Measurements from ENCODE around the gene HLA-B.
"Not testable (repeated sequence)": the region's sequence is repeated elsewhere in the genome, so short reads cannot be mapped to it uniquely, and the experiment has no call there.

Gene HLA-B

DNA sequence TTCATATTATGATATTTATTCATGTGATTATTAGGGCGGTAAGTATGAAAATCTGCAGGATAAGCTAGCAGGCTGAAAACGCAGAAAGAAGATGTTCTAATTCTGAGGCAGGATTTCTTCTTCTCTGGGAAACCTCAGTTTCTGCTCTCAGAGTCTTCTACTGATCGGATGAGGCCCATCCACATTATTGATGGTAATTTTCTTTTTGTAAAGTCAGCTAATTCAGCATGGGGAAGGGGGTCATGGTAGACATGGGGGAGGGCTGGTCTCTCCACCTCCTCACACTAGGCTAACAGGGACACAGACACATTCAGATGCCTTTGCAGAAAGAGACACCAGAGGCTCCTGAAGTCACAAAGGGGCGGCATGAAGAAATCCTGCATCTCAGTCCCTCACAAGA, 24.7 kb upstream of the HLA-B start:
- DNase-seq, result no peak

DNA sequence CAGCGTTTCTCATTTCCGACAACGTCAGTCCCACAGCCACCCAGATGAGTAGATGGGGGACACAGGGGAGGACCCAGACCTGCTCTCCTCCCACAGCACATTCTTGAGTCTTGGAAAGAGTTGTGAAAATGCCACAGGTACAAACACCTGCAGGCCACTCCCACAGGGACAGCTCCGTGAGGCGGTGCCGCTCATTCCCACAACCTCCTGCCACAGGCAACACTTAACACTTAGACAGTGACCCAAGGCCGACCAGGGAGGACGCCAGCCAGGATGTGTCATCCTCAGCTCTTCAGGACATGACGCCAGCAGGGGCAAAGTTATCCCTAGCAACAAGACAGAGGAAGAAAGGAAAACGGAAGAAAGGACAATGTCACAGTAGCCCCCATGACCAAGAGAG, 22.9 kb upstream of the HLA-B start:
- no peak for DNase-seq

DNA sequence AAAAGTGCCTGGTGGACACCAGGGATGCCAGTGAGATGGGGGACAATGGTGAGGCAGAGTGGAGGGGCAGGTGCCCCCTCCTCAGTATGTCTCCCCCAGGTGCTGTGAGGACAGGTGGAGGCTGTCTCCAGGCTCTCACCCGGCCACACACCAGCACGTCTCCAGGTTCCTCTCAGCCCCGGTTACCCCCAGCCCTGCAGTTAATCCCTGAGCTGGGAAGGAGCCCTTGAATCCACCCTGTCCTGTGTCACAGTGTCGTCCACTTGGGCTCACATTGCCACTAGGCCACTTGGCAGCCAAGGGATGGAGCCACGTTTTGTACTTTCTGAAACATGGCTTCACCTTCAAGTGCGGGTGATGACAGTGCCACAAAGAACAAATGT, 21.7 kb upstream of the HLA-B start:
- no peak for DNase-seq

DNA sequence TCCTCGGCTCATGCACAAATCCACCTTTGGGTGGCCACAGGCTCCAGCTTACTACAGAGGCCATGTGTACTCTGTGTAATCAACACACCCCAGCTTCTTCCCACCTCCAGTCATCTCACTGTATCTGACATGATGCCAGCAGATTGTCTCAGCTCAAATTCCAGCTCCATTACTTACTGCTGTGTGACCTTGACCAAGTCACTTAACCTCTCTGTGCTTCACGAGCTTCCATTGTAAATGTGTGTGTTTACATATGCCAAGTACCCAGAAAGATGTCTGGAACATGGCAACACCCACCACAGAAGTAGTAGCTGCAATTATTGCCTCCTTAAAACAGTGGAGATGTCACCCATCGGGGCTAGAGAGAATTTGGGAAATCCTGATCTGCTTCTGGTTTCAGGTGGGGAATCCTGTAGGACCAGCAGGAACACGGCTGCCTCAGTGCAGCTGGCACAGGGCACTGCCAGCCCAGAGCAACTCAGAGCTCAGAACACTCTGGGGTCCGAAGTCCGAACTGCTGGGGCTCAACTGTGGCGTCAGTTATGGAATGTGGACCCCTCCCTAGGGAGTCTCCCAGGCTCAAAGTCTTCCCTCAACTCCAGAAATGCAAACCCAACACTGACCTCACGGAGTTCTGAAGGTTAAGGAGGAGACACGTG, 21.2 kb upstream of the HLA-B start:
- no peak for DNase-seq

DNA sequence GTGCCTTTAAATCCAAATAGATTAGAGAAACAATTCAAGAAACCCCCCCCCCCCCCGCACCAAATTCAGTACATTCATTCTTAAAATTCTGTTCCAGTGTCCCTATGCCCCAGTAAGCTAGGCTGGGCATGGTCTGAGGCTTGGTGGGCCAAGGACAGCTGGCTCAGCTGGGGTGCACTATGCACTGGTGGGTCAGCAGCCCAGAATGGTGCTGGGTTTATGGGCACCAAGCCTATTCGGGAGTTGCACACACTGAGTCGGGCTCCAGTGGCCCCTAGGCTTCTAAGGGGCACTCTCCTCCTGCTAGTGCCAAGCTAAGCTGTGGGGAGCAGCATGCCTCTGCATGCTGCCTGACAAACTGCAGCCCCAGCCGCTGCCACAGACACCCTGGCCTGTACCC, 20.1 kb upstream of the HLA-B start:
- DNase-seq, result no peak

DNA sequence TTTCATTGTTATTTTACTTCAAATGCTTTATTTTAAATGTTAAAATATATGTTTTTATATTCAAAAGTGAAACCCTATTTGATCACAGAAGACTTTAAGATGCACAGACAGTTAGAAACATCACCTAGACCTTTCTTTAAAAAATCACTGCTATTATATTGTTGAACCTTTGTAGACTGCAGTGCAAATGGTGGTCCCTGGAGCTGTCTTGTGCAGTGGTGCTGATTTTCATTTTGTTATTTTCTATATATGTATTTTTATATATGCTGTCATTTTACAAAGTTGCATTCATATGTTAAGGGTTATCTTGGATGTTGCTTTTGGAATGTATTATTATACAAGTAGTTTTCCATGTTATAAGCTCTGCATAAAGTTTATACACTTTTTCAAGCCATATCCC, 18.7 kb upstream of the HLA-B start:
- no peak for DNase-seq

DNA sequence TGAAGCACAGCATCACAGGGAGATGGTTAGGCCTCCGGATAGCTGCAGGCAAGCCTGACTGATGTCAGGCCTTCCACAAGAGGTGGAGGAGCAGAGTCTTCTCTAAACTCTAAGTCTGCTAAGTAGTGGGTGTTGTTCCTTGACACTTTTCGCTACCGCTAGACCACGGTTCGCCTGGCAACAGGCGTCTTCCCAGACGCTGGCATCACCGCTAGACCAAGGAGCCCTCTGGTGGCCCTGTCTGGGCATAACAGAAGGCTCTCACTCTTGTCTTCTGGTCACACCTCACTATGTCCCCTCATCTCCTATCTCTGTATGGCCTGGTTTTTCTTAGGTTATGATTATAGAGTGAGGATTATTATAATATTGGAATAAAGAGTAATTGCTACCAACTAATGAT, 17.1 kb upstream of the HLA-B start:
- DNase-seq, result not testable (repeated sequence)

DNA sequence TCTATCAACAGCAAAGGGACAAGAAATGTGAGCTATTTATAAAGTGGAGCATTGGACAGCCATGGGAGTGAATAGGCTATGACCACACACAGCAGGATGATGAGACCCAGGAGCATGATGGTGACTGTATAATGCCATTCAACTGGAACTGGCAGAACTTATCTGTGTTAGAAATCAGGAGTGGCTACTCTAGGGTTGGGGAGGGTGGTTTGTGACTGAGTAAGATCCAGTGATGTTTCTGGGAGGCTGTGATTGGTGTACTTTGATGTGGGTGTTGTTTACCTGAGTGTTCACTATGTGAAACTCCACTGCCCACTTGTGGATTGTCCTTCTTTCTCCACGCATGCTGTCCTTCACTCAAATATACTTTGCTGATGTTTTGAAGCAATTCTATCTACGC, 11.5 kb upstream of the HLA-B start:
- no peak for DNase-seq

DNA sequence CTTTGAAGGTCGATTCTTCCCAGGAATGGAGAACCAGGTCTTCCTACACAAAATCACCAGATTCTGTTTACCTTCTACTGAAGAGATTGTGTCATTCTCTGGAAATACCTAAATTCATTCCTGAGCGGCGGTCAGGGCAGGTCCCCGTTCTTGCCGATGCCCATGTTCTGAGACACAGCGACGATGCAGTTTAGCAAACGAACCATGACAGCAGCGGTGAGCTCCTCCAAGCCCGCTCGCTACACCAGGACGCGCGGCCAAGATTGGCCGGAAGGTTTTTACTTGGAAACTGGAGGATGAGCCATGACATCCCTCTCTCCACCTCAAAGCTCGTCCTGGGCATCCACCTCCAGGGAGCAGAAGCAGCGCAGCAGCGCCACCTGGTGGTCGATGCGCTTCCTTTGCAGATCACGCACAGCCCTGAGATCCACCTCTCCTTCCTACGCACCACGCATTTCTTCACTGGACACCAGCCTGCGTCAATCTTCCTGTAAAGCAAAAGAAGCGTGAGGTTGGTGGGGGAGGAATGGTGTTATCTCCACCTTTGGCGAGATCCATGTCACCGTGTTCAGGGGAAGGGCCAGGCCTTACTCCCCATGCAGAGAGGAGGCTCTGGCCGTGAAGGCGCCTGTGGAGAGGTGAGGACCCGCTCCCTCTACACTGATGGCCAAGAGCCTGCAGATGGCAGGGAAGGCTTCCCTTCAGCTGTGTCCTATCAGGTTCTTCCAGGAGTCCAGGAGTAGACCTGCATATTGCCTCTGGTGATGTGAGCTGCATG, 9.9 kb upstream of the HLA-B start:
- peak; percentile 90 for DNase-seq

DNA sequence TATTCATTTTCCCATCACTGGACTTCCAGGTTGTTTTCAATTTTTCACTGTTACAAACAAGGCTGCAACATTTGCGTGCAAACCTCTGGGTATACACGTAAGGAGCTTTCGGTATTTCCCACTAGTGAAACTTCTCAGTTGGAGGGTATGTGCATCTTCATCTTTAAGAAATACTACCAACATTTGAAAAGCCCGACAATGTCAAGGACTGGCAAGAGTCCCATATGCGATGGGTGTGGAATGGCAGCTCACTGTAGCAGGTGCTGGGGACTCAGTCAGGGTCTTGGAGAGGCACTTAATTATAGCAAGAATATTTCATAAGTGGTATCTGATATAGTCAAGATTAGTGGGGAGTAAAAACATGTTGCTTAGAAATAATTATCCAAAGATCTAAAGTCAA, 8.9 kb upstream of the HLA-B start:
- no peak for DNase-seq

DNA sequence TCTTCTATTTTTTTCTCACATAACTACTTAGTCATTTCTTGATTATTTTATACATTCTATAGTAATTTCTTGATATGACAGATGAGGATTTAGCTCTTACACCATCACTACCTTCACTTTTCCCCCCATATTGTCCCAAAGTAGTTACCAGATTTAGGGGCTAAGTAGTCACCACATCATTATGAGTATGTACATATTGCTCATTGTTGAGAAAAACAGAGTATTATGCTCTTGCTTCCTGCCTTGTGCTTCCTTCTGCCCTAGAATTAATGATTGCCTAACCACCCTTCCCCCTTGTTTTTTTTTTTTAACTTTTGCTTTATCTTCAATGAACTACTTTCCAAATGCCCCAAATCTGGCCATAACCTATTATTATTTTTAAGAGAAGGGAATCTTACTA, 6.8 kb upstream of the HLA-B start:
- no peak for DNase-seq

DNA sequence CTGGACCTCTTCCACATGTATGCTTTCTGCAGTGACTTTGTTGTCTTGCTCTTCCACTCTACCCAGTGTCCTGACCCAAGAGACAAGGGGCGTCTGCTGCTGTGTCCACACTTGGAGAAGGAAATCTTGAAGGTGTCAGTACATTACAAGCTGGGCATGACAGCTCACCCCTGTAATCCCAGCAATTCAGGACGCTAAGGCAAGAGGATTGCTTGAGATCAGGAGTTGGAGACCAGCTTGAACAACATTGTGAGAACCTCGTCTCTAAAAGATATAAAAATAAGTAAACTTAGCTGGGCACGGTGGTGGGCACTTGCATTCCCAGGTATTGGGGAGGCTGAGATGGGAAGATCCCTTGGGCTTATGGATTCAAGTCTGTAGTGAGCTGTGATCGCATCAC, 5.8 kb upstream of the HLA-B start:
- no peak for DNase-seq

DNA sequence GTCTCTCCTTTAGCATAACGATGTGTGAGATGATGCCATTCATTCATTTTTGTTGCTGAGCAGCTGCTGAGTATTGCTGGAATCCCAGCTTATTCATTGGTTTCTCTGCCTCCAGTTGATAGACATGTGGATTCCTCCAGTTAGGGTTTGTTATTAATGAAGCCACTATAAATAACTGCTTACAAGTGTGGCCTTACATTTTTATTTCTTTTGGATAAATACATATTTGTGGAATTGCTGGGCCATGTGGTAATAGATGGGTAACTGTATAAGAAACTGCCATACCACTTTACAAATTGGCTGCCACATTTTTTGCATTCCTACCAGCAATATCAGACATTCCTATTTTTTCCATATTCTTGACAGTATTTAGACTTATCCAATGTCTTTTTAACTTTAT, 2.6 kb upstream of the HLA-B start:
- no peak for DNase-seq

DNA sequence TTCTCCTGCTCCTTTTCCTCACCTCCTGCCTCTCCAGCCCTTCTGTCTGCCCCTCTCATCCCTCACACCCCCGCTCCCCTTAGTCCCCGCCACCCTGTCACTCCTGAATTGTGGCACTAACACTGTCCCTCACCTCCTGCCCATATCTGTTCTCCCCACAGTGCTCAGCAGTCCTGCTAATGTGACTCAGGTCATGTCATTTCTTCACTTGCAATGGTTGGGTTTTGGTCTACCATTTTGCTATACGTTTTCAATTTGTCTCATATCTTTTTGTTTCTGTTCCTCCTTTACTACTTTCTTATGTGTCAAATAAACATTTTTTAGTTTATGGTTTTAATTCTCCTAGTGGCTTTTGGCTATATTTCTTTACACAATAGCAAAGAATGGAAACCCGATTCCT, 1.3 kb upstream of the HLA-B start:
- DNase-seq, result no peak

DNA sequence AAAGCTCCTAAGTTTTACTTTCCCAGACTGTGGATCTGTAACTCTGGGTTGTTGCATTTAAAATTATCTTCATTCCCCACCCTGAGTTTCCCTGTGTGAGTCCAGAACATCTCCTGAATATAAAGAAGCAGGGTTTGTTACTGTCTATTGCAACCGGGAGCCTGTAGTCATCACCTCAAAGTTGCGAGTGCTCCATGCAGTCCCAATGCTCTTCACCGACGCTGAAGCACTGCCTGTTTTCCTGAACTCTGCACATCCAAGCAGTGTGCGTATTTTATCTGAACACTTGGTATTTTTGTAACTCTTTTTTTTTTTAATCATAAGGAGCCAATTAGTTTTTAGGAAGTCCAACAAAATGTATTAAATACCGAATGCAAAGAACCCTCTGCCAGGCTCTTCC, 907 bp upstream of the HLA-B start:
- no peak for DNase-seq

DNA sequence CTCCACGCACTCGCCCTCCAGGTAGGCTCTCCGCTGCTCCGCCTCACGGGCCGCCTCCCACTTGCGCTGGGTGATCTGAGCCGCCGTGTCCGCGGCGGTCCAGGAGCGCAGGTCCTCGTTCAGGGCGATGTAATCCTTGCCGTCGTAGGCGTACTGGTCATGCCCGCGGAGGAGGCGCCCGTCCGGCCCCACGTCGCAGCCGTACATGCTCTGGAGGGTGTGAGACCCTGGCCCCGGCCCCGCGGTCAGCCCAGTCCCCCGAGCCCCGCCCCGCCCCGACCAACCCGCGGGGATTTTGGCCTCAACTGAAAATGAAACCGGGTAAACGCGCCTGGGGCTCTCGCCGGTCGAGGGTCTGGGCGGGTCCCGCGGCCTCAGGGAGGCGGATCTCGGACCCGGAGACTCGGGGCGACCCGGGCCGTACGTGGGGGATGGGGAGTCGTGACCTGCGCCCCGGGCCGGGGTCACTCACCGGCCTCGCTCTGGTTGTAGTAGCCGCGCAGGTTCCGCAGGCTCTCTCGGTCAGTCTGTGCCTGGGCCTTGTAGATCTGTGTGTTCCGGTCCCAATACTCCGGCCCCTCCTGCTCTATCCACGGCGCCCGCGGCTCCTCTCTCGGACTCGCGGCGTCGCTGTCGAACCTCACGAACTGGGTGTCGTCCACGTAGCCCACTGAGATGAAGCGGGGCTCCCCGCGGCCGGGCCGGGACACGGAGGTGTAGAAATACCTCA, 598 bp downstream of the HLA-B start:
- DNase-seq, result peak; percentile 48

DNA sequence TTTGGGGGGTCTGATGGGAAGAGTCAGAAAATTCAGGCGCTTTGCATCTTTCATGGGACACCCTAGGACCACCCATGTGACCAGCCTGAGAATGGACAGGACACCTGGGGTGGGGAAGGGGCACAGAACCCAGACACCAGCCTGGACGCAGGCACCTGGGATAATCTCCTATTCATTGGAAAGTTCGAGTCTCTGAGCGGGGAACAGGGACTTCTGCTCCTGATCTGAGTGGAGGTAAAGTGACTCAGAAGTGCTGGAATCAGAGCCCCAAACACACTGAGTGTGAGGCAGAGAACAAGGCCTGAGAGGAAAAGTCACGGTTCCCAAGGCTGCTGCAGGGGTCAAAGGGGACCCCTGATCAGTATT, 1.4 kb downstream of the HLA-B start:
- DNase-seq, result no peak

DNA sequence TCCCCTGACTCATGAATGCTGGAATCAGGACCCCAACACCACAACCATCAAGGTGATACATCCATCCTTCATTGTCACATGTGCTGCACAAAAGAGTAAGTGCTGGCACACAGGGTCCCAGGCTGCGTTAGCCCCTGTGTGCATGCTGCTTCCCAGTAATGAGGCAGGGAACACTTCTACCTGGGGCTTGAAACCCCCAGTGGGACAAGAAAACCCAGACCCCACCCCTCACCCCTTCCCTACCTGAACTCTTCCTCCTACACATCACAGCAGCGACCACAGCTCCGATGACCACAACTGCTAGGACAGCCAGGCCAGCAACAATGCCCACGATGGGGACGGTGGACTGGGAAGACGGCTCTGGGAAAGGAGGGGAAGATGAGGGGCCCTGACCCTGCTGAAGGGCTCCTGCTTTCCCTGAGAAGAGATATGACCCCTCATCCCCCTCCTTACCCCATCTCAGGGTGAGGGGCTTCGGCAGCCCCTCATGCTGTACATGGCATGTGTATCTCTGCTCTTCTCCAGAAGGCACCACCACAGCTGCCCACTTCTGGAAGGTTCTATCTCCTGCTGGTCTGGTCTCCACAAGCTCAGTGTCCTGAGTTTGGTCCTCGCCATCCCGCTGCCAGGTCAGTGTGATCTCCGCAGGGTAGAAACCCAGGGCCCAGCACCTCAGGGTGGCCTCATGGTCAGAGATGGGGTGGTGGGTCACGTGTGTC, 2.0 kb downstream of the HLA-B start:
- no peak for DNase-seq

DNA sequence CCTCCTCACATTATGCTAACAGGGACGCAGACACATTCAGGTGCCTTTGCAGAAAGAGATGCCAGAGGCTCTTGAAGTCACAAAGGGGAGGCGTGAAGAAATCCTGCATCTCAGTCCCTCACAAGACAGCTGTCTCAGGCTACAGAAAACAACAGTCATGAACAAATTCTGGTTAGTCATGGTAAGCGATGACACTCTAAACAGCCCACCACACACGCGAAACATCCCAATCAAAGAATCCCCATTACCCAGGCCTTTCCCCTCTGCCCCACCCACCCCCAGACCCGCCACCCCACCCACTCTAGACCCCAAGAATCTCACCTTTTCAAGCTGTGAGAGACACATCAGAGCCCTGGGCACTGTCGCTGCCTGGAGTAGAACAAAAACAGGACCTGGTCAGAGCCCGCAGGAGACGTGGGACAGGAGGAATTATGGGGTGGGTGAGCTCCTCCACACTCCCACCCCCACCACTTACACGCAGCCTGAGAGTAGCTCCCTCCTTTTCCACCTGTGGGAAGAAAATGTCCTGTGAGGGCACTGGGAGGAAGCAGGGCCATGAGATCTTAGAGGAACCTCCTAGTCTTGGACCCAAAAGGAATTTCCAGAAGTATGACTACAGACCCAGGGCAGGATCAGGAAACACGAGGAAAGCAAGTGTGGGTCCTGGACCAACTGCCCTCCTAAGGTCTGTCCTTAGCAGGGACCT, 2.7 kb downstream of the HLA-B start:
- peak; percentile 18 for DNase-seq

DNA sequence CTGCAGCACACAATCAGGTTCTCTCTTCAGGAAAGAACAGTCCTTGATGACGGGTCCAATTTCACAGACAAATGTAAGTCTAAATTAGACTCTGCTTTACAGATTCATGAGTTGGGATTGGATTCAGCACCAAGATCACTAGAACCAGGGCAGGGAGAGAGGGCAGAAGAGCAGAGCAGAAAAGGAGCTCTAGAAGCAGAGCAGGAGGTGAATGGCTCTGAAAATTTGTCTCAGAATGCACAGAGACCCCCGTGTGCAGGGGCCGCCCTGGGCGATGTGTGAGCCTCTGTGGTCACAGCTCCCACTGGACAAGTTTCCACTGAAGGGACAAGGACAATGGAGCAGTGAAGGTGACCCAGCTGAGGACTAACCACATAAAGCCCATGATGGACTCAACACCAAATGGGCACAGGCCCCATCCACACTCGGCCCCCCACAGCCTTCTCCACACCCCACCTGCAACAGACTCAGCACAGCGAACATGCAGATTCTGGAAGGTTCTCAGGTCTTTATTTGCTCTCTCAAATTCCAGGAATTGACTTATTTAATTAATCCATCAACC, 3.5 kb downstream of the HLA-B start:
- DNase-seq, result no peak

DNA sequence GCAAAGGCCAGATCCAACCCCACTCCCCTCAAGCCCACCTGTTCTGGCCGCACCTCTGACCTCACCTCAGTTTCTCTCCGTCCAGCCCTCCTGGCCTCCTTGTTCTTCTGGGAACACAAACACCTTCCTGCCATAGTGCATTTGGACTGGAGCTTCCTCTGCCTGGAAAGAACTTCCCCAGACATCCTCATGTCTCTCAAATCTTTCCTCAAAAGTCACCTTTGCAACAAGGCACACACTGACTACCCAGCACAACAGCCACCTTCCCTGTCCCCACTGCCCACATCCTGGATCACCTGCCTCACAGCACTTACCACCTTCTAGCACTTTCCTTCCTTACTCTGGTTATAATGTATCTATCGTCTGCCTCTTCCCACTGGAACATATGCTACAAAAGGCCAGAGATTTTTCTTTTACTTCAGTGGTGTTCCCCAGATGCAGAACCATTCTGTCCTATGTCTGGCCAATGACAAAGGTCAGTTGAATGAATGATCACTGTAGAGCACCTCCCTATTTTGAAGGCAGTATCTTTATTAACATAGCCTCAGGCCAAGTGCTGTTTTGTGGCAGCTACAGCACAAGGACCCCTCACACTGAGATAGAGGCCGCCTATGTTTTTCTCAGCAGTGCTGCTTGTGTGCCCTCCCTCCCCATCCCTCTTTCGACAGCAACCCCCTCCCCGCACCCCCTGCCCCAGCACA, 4.1 kb downstream of the HLA-B start:
- peak; percentile 18 for DNase-seq

DNA sequence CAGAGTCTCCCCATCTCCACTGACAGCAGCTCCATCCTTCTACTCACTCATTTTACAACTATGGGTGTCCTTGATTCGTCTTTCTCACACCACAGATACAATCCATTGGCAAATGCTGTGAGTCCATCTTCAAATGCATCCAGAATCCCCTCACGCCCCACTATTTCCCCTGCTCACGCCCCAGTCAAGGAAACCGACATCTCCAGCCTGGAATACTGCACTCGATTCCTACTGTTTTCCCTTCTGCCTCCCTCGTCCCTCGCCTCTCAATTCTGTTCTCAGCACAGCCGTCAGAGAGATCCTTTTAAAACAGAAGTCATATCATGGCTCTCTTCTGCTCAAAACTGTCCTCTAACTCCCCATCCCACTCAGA, 4.7 kb downstream of the HLA-B start:
- no peak for DNase-seq

Measured in stimulated activated CD4-positive, alpha-beta T cell treated with anti-CD3 and anti-CD28 coated beads, Interleukin-4, amount 100 ng/mL, for 1 hour (primary cell).